Epithelial cell of alveolus of lung (primary cell): Measurements from ENCODE around the gene RASGRP4. TPM values are rescaled to one million over a fixed set of nuclear protein-coding genes. Genes with fewer than 3 reads are reported as not detected.

Experiments used
- total RNA-seq: library from RNA; depleted of rRNA; stranded (reverse); fragments of >200 nt; gene quantifications from 2 replicates; pipeline ENCODE4 v1.2.1, GENCODE V29; 2015

Gene RASGRP4
- total RNA-seq: not detected in 2 replicates

GRCh38 chr19:38425810-38426466, at the start of gene RASGRP4:
Gene RASGRP4, minus strand, starts transcription at chr19:38426219. Its CDS starts 128 bp downstream, at chr19:38426091.

GRCh38 chr19:38433268-38433733, 7.3 kb upstream of the RASGRP4 start, which contains the start of gene RYR1:
Gene RYR1, plus strand, starts transcription at chr19:38433691. Its CDS starts 139 bp downstream, at chr19:38433830.

GRCh38 chr19:38402967-38403674, 22.9 kb downstream of the RASGRP4 start, which contains the start of gene FAM98C:
Gene FAM98C, plus strand, starts transcription at chr19:38403093. Its CDS starts 61 bp downstream, at chr19:38403154.

GRCh38 chr19:38388349-38389100, 37.5 kb downstream of the RASGRP4 start, which contains the start of gene SPRED3:
Gene SPRED3, plus strand, starts transcription at chr19:38388697. Its CDS starts 1,606 bp downstream, at chr19:38390303.

GRCh38 chr19:38387550-38388348, 38.3 kb downstream of the RASGRP4 start, which contains the start of gene GGN:
Gene GGN, minus strand, starts transcription at chr19:38388034. Its CDS starts 773 bp downstream, at chr19:38387261.

GRCh38 chr19:38374332-38375097, 51.5 kb downstream of the RASGRP4 start, which contains the start of gene PSMD8:
Gene PSMD8, plus strand, starts transcription at chr19:38374571. Its CDS starts 31 bp downstream, at chr19:38374602.

Other genes with a start within 250 kb of the RASGRP4 start
- gene DPF1, start 202.0 kb downstream of the RASGRP4 start, total RNA-seq: 3.9 and 4.1 TPM in 2 replicates
- 18.2 and 40.1 TPM in 2 replicates for gene PPP1R14A, start 169.8 kb downstream of the RASGRP4 start, total RNA-seq
- 7.2 and 41.9 TPM in 2 replicates for gene SPINT2, start 161.6 kb downstream of the RASGRP4 start, total RNA-seq
- 8.4 and 27.9 TPM in 2 replicates for gene C19orf33, start 122.0 kb downstream of the RASGRP4 start, total RNA-seq
- 64.0 and 128 TPM in 2 replicates for gene YIF1B, start 110.3 kb downstream of the RASGRP4 start, total RNA-seq
- gene KCNK6, start 106.4 kb downstream of the RASGRP4 start, total RNA-seq: 1.5 and 2.8 TPM in 2 replicates
- not detected in 2 replicates for gene CATSPERG, start 90.4 kb downstream of the RASGRP4 start, total RNA-seq
- 231 and 448 TPM in 2 replicates for gene PSMD8, start 51.6 kb downstream of the RASGRP4 start, total RNA-seq
- gene GGN, start 38.2 kb downstream of the RASGRP4 start, total RNA-seq: 0.72 and 1.4 TPM in 2 replicates
- 2.6 and 2.9 TPM in 2 replicates for gene SPRED3, start 37.5 kb downstream of the RASGRP4 start, total RNA-seq
- 10.0 and 17.1 TPM in 2 replicates for gene FAM98C, start 23.1 kb downstream of the RASGRP4 start, total RNA-seq
- gene RYR1, start 7.5 kb upstream of the RASGRP4 start, total RNA-seq: under 0.01 and 0.48 TPM in 2 replicates
- gene MAP4K1, start 191.7 kb upstream of the RASGRP4 start, total RNA-seq: not detected in 2 replicates
- 306 and 455 TPM in 2 replicates for gene EIF3K, start 193.0 kb upstream of the RASGRP4 start, total RNA-seq
- gene ACTN4, start 221.4 kb upstream of the RASGRP4 start, total RNA-seq: 210 and 351 TPM in 2 replicates